ENCODE measurements around the gene GNPAT. TPM values are rescaled to one million over a fixed set of nuclear protein-coding genes. Genes with fewer than 3 reads are reported as not detected.

Gene GNPAT
- total RNA-seq, 1 donor from 2014 or later, result 37.3 TPM

- Mint-ChIP-seq H3K4me1 (ENCODE audit: unreplicated experiment) (no peaks in the 10 kb centered on the region), H3K9me3 (ENCODE audit: unreplicated experiment) (no peaks in the 10 kb centered on the region), H3K27me3 (ENCODE audit: unreplicated experiment) (no peaks in the 10 kb centered on the region)
These were observed 61.0 kb downstream of the GNPAT start for GRCh38 chr1:231301990-231302389.

GRCh38 chr1:231310391-231310934 is 69.5 kb downstream of the GNPAT start:
- TF ChIP-seq CTCF (IDR thresholded peaks at IDR 0.05), result no peak
- DNase-seq (ENCODE audit: extremely low spot score, unreplicated experiment), result peak; percentile 42
- no peaks in the 10 kb centered on the region for H3K36me3 Mint-ChIP-seq (ENCODE audit: unreplicated experiment)
- H3K4me1 Mint-ChIP-seq (ENCODE audit: unreplicated experiment), result no peaks in the 10 kb centered on the region
- H3K9me3 Mint-ChIP-seq (ENCODE audit: unreplicated experiment), result no peaks in the 10 kb centered on the region
- H3K27me3 Mint-ChIP-seq (ENCODE audit: unreplicated experiment), result no peaks in the 10 kb centered on the region
- no peak overlapping the region for H3K27ac Mint-ChIP-seq (ENCODE audit: unreplicated experiment)
- no peak overlapping the region for H3K4me3 Mint-ChIP-seq (ENCODE audit: unreplicated experiment)

More at GRCh38 chr1:231301990-231302389, 61.0 kb downstream of the GNPAT start:
- no peak overlapping the region for H3K27ac Mint-ChIP-seq (ENCODE audit: unreplicated experiment)
- DNase-seq (ENCODE audit: extremely low spot score, unreplicated experiment), result no peak
- no peaks in the 10 kb centered on the region for H3K36me3 Mint-ChIP-seq (ENCODE audit: unreplicated experiment)
- TF ChIP-seq CTCF (IDR thresholded peaks at IDR 0.05), result no peak
- H3K4me3 Mint-ChIP-seq (ENCODE audit: unreplicated experiment), result no peak overlapping the region

- Mint-ChIP-seq H3K36me3 (ENCODE audit: unreplicated experiment) (no peaks in the 10 kb centered on the region), H3K27me3 (ENCODE audit: unreplicated experiment) (no peaks in the 10 kb centered on the region), H3K4me3 (ENCODE audit: unreplicated experiment) (no peak overlapping the region), H3K9me3 (ENCODE audit: unreplicated experiment) (no peaks in the 10 kb centered on the region), H3K4me1 (ENCODE audit: unreplicated experiment) (no peaks in the 10 kb centered on the region), H3K27ac (ENCODE audit: unreplicated experiment) (no peak overlapping the region)
- TF ChIP-seq CTCF (IDR thresholded peaks at IDR 0.05), result no peak
- peak; percentile 59 for DNase-seq (ENCODE audit: extremely low spot score, unreplicated experiment)
These were observed 70.9 kb downstream of the GNPAT start for GRCh38 chr1:231311720-231312431.

GRCh38 chr1:231312432-231312788 is 71.4 kb downstream of the GNPAT start:
- DNase-seq (ENCODE audit: extremely low spot score, unreplicated experiment), result peak; percentile 32
- Mint-ChIP-seq H3K36me3 (ENCODE audit: unreplicated experiment) (no peaks in the 10 kb centered on the region), H3K9me3 (ENCODE audit: unreplicated experiment) (no peaks in the 10 kb centered on the region), H3K27ac (ENCODE audit: unreplicated experiment) (no peak overlapping the region), H3K27me3 (ENCODE audit: unreplicated experiment) (no peaks in the 10 kb centered on the region), H3K4me1 (ENCODE audit: unreplicated experiment) (no peaks in the 10 kb centered on the region), H3K4me3 (ENCODE audit: unreplicated experiment) (no peak overlapping the region)
- no peak for TF ChIP-seq CTCF (IDR thresholded peaks at IDR 0.05)

GRCh38 chr1:231313661-231314060 is 72.6 kb downstream of the GNPAT start:
- Mint-ChIP-seq H3K36me3 (ENCODE audit: unreplicated experiment) (no peaks in the 10 kb centered on the region), H3K27me3 (ENCODE audit: unreplicated experiment) (no peaks in the 10 kb centered on the region)
- DNase-seq (ENCODE audit: extremely low spot score, unreplicated experiment), result peak; percentile 56

More at GRCh38 chr1:231313661-231314060, 72.6 kb downstream of the GNPAT start:
- Mint-ChIP-seq H3K27ac (ENCODE audit: unreplicated experiment) (no peak overlapping the region), H3K9me3 (ENCODE audit: unreplicated experiment) (no peaks in the 10 kb centered on the region), H3K4me3 (ENCODE audit: unreplicated experiment) (no peak overlapping the region), H3K4me1 (ENCODE audit: unreplicated experiment) (no peaks in the 10 kb centered on the region)
- no peak for TF ChIP-seq CTCF (IDR thresholded peaks at IDR 0.05)
